OCI-M2 (cell line): Measurements from ENCODE around the gene ACOXL.
"Not testable (repeated sequence)": the region's sequence is repeated elsewhere in the genome, so short reads cannot be mapped to it uniquely, and the experiment has no call there.

Source experiments
- DNase-seq: peaks from one replicate; lab custom pipeline; 2025; ENCODE audit not compliant: unreplicated experiment; lab: John Stamatoyannopoulos, UW

Gene ACOXL

DNA sequence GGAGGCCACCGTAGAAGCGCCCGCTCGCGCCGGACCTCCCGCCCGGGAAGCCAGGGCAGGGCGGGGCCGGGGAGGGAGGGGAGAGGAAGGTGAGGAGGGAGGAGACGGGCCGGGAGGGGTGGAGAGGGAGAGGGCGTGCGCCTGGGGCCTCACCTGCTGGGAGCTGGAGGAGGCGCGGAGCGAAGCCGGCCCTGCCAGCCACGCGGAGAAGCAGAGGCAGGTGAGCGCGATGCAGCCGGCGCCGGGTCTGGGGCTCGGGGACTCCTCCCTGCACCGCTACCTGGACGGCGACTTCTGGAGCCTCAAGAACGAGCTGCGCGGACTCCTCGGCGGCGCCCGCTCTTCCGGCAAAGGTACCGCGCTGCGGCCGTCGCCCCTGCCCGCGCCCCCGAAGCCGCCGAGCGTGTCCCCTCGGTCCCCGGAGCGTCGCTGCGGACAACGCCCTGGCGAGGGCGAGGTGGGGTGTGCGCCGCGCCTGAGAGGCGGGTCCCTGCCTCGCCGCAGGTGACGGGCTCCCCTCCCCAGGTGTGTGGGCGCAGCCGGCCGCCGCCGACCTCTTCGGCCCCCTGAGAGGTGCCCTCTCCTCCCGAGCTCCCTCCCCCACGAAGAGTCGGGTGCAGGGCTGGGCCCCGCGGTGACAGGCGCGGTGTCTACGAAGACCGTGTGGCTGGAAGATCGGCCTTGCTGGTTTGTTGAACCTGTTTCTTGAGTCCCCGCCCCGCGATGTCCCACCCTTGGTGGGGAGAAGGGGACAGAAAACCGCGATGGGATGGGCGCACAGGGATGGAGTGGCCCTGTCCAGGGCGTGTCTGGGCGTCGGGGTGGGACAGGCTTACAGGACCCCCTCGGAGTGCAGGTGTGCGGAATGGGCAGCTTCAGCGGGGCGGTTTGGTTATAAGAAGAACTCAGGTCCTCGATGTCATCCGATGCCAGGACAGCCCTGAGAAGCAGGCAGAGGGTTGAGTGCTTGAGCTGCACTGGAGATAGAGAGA, at the start of gene ACOXL:
TSS of gene ACOXL (plus strand) at position 152 of the 992 bp plus-strand sequence. CDS start 35,817 bp downstream, outside the sequence.
- no peak for DNase-seq

- DNase-seq, result no peak
These were observed 49.5 kb upstream of the ACOXL start for GRCh38 chr2:110682872-110683271.

DNA sequence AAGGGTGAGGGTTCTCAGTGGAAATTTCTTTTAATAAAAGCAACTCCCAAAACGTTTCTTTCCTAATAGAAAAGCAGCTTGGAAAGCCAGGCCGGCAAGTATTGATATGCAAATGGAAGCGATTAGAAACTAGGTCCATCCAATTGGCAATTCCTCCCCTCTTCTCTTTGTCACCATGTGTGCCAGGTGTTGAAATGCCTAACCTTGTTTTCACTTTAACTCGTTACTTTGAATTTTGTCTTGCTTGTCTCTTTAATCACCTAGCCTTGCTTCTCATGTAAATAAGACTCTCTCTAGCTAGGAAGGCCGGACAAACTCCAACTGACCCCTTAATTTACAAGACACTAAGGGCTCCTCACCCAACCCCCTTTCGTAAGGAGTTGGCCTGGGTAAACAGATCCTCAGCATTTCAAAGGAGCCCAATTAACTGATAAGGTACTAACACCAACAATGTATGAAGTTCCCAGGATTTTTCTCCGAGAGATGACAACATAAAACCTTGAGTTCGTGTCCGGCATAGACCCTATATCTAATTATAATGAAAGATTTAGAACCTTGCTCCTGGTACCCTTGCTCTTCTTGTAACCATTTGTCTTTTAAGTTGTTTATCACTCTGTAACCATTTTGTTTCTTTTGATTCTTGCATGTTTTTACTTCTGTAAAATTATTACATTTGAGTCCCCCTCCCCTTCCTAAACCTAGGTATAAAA, 44.4 kb upstream of the ACOXL start:
- not testable (repeated sequence) for DNase-seq

DNA sequence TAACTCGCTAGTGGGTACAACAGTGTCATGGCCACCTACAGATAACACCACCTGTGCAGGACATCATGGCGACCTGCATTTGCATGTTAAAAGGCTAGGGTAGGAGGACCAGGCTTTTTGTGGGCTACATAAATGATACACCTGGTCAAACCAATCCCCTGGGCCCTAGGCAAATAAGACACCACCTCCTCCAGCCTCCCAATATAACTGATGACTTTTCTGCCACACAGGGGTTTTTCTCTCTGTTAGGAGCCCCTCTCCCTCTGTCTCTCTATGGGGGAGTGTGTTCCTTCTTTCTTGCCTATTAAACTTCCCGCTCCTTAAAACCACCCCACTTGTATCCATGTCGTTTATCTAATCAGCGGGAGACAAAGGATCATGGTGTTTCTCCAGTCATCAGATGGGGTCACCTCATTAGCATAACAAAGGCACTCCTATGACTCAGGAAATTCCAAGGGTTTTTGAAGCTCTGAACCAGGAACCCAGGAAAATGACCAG, 43.7 kb upstream of the ACOXL start:
- DNase-seq, result no peak

- no peak for DNase-seq
These were observed 42.0 kb upstream of the ACOXL start for GRCh38 chr2:110690083-110690965.

GRCh38 chr2:110691612-110692258, 40.6 kb upstream of the ACOXL start:
- no peak for DNase-seq

DNA sequence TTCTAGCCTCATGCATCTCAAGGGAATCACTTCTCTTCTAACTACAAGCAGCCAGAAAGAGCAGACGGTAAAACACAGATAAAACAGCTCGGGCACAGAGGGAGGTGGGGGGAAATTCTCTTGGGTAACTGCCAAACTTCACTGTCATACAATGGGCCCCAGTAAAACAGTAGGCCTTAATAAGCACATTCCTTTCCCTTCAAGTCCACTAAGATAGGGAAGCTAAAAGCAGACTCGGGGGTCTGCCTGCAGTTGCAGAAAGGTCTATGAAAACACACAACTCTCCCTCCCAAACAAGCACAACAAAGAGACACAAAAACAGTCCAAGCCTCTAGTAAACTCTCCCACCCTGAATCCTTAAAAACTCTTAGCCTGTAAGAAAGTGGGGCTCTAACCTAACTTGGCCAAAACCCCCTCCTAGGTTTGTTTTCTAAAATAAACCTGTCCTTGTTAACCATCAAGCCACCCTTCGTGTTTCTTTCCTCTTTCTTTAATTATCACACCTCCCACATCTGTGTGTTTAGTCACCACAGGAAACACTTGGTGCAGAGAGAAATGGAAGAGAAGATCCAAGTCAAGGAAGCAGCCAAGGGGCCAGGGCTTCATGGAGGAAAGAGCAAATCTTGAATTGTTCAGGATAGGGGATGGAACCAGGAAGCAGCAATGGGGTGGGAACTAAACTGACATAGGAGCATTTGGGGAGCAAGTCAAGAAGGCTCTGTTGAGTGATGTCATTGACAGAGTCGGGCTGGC, 37.1 kb upstream of the ACOXL start:
- DNase-seq, result peak; percentile 52

DNA sequence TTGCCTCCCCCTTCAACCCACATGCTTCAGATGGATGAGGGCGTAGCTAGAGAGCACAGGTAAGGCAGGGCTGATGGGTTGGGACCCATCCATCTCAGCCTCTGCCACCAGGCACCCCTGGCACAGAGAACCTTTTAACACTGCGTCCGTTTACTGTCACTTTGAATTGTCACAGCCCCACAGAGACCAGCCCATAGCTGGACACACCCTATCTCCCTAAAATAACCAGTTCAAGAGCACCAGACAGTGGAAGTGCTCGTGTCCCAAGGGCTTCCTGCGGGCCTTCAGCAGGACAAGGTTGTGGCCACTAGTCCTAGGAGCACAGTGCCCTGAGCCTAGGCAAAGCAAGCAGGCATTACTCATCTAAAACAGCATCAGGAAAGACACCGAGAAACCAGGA, 34.1 kb upstream of the ACOXL start:
- DNase-seq, result not testable (repeated sequence)

- DNase-seq, result no peak
These were observed 29.6 kb upstream of the ACOXL start for GRCh38 chr2:110702514-110703380.

DNA sequence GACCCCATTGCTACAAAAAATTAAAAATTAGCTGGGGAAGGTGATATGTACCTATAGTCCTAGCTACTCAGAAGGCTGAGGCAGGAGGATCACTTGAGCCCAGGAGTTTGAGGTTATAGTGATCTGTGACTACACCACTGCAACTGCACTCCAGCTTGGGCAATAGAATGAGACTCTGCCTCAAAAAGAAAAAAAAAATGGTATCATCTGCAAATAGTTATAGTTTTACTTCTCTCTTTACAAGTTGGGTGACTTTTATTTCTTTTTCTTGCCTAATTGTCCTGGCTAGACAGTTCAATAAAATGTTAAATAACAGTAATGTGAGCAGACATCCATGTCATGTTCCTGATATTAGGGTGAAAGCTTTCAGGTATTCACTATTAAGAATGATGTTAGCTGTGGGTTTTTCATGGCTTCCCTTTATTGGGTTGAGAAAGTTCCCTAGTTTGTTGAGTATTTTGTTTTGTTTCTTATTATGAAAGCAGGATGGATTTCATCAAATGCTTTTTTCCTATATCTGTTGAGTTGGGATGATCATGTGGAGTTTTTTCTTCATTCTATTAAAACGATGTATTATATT, 24.9 kb upstream of the ACOXL start:
- no peak for DNase-seq

- no peak for DNase-seq
These were observed 23.9 kb upstream of the ACOXL start for GRCh38 chr2:110708455-110708854.

- DNase-seq, result no peak
These were observed 19.6 kb upstream of the ACOXL start for GRCh38 chr2:110712737-110713136.

- DNase-seq, result no peak
These were observed 18.6 kb upstream of the ACOXL start for GRCh38 chr2:110713513-110714362.

DNA sequence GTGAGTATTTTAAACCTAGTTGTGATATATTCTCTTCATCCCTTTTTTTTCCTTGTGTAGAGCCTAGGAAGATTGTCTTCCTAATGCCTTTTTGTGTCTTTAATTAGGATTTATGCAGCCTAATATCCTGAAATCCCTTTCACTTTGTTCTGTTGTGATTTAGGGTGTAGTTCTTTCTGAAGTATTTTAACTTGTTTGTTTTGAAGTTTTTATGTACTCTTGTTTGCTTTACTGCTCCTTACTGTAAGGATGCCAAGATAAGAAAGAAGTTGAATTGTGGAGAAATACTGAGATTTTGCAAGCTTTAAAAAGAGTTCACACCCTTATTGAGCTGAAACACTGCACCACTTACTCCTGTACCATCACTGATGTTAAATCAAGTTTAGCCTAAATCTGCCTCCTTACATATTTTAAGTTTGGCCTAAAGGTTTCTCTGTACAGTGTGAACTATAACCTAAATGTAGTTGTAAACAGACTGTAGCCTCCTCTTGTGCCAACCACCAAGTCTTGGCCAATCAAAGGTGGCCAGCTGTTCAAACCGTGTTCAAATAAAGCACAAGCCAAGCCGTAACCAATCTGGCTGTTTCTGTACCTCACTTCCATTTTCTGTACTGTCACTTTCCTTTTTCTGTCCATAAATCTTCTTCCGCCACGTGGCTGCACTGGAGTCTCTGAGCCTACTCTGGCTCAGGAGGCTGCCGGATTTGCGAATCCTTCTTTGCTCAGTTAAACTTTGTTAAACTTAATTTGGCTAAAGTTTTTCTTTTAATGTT, 17.7 kb upstream of the ACOXL start:
- DNase-seq, result no peak

- no peak for DNase-seq
These were observed 15.3 kb upstream of the ACOXL start for GRCh38 chr2:110716959-110717645.

DNA sequence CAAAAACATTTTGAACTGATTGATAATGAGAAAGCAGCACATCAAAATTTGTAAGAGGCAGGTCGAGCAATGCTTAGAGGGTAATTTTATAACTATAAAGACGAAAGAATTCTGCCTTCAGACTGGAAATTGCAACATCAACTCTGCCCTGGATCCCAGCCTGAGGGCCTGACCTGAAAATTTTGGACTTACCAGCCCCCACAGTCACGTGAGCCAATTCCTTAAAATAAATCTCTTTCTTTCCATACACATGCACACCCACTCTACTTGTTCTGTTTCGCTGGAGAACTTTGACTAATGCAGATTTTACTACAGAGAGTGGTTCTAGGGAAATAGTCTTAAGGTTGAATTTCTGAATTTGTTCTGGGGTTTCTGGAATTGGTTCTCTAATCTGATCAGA, 14.6 kb upstream of the ACOXL start:
- no peak for DNase-seq
